GM12801 (cell line): ENCODE measurements around the gene CDH15.

Source experiments
- TF ChIP-seq, protein P1 (sequence below): IDR thresholded peaks from one replicate; pipeline ENCODE4 v1.5.1; 2011; ENCODE audit warnings: control low read depth; ENCODE audit not compliant: insufficient read length; ENCODE audit errors: extremely low read depth

CDH15 gene

DNA sequence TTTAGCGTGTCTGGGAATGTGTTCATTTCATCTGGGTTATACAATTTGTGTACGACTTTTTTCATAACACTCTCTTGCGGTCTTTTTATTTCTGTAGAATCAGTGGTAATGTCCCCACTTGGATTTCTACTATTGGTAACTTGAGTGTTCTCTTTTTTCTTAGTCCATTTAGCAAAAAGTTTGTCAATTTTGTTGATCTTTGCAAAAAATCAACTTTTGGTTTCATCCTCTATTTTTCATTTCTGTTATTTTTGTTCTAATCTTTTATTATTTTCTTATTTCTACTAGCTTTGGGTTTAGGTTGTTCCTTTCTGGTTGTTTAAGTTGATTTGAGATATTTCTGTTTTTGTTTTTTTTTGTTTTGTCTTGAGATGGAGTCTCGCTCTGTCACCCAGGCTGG is 36.4 kb downstream of the CDH15 start:
- TF ChIP-seq, protein P1, sequence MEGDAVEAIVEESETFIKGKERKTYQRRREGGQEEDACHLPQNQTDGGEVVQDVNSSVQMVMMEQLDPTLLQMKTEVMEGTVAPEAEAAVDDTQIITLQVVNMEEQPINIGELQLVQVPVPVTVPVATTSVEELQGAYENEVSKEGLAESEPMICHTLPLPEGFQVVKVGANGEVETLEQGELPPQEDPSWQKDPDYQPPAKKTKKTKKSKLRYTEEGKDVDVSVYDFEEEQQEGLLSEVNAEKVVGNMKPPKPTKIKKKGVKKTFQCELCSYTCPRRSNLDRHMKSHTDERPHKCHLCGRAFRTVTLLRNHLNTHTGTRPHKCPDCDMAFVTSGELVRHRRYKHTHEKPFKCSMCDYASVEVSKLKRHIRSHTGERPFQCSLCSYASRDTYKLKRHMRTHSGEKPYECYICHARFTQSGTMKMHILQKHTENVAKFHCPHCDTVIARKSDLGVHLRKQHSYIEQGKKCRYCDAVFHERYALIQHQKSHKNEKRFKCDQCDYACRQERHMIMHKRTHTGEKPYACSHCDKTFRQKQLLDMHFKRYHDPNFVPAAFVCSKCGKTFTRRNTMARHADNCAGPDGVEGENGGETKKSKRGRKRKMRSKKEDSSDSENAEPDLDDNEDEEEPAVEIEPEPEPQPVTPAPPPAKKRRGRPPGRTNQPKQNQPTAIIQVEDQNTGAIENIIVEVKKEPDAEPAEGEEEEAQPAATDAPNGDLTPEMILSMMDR = no peak

DNA sequence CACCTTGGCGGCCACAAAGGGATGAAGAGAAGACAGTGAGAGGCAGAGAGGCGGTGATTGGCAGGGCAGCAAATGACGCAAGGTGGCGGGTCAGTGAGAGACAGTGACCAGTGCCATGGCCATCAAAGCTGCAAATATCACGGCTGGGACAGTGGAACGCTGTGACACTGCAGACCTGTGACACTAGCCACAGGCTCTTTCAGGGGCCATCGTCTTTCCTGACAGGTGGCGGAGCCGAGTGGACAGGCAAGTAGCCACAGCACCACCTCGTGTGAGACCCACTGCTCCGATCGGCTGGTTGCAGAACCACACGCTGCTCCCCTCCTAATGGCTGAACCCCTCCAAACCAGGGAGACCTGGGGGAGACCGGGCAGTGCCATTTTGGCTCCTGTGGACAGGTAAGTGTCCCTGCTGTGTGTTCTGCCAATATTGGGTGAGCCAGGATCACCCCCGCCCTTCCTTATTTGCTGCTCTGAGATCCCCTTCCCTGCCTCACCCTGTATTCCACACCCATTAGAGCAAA is 38.0 kb downstream of the CDH15 start:
- TF ChIP-seq, protein P1 = no peak

DNA sequence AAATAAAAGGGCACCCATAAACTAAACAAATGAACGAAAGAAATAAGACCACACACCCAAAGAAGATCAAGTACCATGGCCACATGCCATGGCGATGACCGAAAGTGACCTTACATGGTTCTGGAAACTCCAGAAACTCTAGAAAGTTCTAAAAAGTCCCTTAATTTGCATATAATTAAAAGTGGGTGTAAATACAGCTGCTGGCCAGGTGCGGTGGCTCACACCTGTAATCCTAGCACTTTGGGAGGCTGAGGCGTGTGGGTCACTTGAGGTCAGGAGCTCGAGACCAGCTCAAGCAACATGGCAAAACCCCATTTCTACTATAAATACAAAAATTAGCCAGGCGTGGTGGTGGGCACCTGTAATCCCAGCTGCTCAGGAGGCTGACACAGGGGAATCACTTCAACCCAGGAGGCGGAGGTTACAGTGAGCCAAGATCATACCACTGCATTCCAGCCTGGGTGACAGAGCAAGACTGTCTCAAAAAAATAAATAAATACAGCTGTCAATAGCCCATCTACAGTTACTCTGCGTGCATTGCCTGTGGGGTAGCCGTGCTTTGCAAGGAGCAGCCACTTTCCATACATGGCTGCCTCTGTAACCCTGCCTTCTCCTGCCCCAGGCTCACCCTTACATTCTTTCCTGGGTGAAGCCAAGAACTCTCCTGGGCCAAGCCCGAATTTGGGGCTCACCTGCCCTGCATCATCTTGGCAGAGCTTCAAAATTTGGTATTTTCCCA is 38.8 kb downstream of the CDH15 start:
- TF ChIP-seq, protein P1 = no peak

DNA sequence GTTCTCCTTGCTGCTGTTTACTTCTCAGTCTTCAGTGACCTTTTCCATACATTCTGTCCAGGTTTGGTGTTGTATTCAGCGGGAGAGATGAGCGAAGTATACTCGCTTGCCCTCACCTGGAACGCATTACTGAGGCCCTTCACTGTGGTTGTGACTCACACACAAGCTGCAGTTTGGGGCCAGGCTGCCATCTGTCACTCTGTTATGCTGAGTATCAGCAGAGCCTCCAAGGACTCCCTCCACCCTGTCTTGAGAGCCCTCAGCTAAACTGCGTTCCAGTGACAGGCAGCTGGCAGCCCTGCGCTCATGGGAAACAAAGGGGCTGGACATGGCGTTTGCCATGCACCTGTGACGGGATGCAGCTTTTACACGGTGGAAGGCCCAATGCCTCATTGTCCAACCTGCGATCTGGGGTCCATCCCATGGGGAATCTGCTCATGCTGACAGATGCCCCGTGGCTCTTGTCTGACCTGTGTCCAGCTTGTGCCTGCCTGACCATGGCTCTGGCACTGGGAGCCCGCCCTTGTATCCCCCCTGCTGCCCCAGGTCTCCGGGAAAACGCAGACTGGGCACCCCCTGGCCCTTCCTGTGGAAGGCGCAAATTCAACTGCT is 39.5 kb downstream of the CDH15 start:
- TF ChIP-seq, protein P1 = no peak

DNA sequence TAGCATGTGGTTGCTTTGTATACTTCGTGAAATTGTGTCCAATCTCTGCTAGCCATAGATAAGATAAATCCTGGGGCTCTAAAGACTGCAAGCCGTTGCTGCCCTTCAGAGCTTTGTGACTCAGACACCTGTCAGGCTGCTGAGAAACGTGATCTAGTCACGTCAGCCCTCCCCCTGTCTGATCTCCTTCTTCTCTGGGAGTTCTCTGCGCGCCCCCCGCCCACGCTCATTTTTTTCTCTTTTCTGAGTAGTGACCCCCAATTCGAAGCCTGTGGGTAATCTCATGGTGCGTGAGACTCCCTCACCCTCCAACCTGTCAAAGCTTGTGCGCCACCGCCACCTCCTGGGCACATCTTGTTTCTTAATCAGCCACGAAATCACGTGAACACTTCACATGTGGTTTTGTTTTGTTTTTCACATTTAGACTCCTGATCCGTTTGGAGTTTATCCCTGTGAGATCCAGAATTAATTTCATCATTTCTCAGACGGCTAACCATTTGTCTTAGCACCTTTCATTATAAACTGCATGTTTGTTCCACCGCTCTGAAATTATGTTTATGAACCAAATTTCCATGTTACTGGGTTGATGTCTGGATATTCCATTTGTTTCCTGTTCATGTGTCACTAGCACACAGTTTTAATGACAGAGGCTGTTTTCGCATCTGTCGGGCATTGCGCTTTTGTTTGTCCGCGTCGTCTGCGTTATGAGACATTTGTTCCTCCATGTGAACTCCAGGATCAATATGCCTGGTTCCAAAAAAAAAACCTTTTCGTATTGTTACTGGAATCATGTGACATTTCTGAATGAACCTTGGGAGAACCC is 45.0 kb downstream of the CDH15 start:
- TF ChIP-seq, protein P1 = no peak

DNA sequence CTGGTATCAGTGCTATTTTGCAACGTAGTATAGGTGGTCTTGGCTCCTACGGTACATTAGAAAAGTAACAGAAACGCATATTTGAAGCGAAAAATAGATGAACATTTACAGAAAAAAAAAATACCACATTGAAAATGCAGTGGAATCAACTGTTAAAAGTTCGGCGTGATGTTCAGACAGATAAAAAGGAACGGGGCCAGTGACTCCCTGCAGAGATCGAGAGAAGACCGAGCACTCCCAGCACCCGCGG is 45.5 kb downstream of the CDH15 start:
- TF ChIP-seq, protein P1 = no peak

DNA sequence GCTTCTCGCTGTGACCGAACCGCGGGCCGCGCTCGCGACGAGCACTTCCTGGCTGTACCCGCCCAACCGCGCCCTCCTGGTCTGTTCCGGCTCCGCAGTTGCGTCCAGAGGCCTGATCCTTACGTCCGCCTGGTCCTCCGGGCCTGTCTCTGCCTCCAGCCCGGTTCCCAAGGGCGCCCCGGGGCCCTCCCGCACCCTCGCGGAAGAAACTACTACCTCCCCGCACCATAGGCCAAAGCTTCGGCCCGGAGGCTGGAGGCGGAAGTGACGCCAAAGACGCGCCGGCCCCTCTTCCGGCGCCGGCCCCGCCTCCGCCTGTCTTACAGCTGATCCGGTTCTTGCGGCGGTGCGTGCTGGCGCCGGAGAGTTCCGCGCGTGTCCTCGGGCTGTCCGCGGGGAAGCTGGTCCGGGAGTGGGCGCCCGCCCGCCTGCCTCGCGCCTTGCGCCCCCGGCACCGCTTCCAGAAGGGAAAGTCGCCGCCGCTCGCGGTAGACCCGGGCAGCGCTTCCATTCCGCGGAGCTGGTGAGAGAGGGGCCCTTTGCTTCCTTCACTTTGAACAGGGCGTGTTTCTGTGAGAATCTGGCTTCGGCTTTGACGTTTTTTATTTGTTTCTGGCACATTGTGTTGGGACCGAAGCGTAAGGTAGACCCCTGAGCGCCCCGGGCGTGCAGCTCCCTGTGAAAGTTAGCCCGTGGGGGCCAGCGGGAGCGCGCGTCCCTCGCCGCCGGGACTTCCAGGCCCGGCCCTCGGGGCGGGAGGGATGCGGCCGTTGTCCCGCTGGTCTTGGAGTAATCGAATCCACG is 46.0 kb downstream of the CDH15 start, which contains the start of gene ZNF778:
TSS of gene ZNF778 (plus strand) at position 316 of the 804 bp plus-strand sequence. CDS start 3,425 bp downstream, outside the sequence.
- TF ChIP-seq, protein P1 = no peak
